ENCODE data around the gene ZSWIM1.
"Not testable (repeated sequence)": the region's sequence is repeated elsewhere in the genome, so short reads cannot be mapped to it uniquely, and the experiment has no call there.

The ZSWIM1 gene

DNA sequence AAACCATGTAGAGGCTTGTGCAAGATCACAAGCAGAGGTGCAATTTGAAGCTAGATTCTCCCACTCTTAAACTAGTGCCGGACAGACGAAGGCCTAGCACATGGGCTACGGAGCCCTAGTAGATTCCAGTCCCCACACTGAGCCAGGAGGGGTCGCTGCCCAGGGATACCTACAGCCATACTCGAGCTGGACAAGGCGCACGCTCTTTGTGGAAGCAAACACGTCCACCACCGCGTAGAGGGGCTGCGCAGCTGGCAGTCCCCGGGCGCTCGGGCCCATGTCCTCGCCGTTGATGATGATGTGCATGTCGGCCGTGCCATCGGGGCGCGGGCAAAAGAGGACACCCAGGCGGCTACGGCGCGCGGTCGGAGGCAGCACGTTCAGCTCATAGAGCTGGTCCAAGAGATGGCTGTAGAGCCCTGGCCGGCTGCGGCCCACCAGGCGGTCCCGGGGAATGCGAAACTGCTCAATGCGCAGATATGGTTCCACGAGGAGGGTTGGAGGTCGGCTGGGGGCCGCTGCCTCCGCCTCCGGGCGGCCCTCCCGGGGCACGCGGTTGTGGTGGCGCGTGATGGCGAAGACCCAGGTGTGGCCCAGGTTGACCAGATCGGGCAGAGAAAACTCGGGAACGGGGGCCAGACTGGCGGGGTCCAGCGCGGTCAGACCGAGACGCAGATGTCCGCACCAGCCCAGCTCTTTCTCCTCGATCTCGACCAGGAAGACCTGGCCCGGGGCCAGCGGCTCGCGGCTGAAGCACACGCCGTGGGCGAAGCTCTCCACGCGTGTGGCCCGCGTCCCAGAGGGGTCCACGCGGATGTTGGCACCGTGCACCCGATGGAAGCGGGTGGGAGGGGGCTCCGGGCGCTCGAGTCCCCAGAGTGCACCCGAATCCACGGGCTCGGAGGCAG, 9.3 kb downstream of the ZSWIM1 start:
- peak; percentile 89 for DNase-seq

GRCh38 chr20:45890985-45891983, 10.3 kb downstream of the ZSWIM1 start, which contains the start of the genes CTSA and NEURL2:
Gene CTSA (plus strand): TSS chr20:45891335. CDS start chr20:45891569, 234 bp downstream.
Gene NEURL2 (minus strand): TSS chr20:45891208. CDS start chr20:45890991, 217 bp downstream.
- DNase-seq = peak; percentile 96

DNA sequence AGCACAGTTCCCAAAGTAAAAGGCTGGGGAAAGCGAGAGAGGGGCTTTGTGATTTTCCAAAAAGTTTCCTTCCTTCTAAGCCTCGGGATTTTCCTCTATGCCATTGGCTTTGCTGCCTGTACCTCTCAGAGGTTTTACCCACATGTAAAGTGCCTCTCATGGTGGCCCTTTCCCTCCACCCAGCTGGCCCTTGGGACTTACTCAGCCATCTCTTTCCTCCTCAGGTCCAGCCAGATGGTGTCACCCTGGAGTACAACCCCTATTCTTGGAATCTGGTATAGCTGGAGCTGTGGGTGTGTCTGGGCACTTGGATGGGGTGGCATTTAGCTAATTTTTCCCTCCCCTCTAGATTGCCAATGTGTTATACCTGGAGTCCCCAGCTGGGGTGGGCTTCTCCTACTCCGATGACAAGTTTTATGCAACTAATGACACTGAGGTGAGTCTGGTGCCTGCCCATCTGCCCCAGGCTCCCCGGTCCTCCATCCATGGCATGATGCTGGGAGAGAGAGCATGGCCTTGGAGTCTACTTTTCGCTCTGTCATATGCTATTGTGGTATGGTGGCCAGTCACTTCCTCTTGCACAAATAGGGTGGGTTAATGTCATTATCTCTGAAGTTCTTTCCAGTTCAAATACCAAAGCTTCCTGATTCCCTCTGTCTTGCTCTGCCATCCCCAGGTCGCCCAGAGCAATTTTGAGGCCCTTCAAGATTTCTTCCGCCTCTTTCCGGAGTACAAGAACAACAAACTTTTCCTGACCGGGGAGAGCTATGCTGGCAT, 11.2 kb downstream of the ZSWIM1 start:
- DNase-seq = no peak

DNA sequence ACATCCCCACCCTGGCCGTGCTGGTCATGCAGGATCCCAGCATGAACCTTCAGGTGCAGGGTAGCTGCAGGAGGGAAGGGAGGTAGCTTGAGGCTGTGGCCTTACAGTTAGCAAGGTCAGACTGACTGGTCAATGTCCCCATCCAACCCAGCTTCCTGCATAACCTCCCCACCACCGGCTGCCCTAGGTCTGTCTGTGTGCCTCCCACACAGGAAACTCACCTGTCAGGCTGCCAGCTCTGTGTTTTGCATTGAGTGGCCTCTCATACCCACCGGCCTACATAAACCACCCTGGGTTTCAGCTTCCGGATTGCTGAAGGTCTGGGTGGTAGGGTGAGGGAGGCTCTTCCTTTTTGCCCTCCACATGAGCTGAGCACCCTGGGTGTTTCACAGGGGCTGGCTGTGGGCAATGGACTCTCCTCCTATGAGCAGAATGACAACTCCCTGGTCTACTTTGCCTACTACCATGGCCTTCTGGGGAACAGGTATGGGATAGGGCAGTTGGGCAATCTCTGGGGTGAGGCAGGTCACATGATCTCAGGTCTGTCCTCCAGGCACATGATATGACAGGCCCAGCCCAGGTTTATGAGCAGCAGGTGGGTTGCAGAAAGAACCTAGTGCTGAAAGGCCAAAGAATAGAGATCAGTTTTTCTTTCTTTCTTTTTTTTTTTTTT, 11.9 kb downstream of the ZSWIM1 start:
- no peak for DNase-seq

- no peak for DNase-seq
These were observed 12.8 kb downstream of the ZSWIM1 start for GRCh38 chr20:45893831-45894230.

GRCh38 chr20:45894797-45895196, 13.8 kb downstream of the ZSWIM1 start:
- DNase-seq = no peak

- DNase-seq = no peak
These were observed 15.7 kb downstream of the ZSWIM1 start for GRCh38 chr20:45896641-45897161.

GRCh38 chr20:45897289-45897688, 16.3 kb downstream of the ZSWIM1 start:
- no peak for DNase-seq

DNA sequence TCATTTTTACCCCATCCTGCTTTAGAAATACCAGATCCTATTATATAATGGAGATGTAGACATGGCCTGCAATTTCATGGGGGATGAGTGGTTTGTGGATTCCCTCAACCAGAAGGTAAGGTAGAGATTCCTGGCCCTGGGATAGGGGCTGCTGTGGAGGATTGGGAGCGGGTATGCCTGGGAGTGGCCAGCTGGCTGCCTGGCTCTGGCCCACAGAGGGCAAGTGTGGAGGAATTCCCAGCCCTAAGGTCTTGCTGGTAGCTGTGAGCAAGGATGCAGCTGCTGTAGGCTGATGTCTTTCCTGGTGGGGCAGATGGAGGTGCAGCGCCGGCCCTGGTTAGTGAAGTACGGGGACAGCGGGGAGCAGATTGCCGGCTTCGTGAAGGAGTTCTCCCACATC, 16.7 kb downstream of the ZSWIM1 start:
- DNase-seq = no peak

GRCh38 chr20:45898285-45898684, 17.3 kb downstream of the ZSWIM1 start:
- no peak for DNase-seq

DNA sequence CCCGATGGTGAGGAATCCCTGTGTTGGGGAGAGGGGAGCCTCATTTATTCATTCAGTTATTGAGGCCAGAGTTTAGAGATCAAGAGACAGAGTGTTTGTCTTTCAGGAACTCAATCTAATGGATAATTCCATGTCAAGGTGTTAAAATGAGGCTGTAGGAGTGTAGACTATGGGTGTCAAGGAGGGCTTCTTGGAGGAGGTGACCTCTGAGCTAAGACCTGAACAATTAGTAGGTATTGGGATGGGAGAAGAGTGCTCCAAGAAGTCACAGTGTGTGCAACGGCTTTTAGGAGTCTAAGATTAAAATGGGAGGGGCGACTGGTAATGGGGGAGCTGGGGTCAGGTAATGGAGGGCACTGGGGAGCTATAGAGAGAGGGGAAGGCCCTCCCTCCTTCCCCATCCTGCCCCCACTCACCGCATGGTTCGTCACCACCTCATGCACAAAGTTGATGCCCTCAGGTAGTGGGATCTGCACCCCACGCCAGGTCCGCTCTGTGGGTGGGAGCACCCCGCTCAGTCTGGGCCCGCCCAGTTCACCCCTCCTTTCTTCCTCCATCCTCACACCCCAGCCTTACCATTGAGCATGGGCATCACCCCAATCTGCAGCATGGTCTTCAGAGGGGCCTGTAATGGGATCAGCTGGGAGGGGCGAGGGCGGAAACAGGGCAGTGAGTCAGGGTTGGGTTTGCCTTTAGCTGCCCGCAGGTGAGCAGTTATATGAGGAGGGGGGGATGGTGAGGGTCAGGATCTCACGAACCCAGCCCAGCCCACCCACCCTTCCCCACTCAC, 18.2 kb downstream of the ZSWIM1 start:
- DNase-seq = no peak

GRCh38 chr20:45901332-45901731, 20.3 kb downstream of the ZSWIM1 start:
- DNase-seq = not testable (repeated sequence)

GRCh38 chr20:45902199-45902701, 21.2 kb downstream of the ZSWIM1 start:
- no peak for DNase-seq

DNA sequence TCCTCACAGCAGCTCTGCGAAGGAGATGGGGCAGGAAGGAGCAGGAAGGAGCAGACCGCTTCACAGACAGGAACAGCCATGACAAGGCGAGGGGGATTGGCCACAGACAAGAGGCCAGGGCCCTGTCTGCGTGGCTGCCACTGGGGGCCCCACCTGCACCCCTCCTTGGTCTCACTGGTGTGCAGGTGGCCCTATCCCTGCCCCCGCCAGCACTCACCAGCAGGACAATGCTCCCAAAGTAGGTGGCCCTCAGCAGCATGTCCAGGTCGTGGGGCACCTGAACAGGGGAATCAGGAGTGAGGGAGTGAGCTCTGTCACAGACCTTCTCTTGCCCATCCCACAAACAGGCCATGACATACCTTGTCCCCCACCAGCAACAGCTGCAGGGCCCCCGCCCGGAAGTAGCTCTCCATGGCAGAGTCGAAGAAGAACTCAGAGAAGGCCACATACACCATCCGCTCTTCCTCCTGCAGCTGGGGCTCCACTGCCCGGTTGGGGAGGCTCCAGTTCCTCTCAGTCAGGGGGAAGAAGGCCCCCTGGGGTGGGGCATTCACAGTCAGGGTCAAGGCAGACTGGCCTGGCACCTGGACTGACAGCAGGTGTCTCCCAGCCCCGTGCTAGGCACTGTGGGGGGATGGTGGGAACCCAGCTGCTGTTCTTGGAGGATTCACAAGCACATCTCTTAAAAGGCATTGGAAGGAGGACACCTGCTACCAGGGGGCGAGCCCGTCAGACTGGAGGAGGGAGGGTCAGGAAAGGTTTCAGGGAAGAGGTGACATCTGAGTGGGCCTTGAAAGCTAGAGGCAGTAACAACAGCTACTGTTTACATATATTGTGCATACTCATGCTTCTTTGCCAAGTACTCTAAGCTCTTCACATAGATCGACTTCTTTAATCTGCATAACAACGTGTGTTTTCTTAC, 23.8 kb downstream of the ZSWIM1 start:
- DNase-seq = no peak

DNA sequence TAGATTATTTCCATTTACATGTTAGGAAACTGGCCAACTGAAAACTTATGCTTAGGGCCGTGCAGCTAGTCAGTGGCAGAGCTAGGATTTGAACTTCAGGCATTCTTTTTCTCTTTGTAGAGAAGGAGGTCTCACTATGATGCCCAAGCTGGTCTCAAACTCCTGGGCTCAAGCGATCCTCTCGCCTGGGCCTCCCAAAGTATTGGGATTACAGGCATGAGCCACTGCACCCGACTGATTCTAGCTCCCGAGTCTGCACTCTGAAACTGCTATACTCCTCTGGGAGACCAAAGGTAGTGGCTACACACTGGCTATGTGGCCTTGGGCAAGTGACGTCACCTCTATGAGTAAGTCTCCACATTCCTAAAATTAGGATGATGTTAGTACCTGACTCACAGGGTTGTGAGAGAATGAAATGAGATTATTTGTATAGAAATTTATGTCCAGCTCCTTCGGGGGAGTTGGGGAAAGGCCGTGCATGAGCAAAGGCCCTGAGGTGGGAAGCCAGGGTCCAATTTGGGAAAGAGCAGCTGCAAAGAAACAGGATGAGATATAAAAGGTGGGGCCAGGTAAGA, 24.6 kb downstream of the ZSWIM1 start:
- no peak for DNase-seq

- no peak for DNase-seq
These were observed 26.4 kb downstream of the ZSWIM1 start for GRCh38 chr20:45907219-45907948.

DNA sequence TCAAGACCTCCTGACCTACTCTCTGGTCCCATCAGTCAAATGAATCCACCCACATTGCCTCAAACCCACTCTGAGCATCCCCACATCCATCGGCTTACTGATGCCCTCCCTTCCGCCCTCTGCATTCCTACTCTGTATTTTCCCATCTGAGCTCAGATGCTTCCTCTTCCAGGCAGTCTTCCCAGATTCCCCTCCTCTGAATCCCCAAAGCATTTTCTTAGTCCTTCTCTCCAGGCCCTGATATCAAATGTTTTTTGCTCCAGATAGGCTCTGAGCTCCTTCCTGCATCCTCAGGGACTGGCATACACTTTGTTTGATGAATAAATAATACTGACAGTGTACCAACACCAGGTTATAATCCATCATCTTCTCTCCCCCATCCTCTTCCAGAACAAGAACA, 27.1 kb downstream of the ZSWIM1 start:
- no peak for DNase-seq

DNA sequence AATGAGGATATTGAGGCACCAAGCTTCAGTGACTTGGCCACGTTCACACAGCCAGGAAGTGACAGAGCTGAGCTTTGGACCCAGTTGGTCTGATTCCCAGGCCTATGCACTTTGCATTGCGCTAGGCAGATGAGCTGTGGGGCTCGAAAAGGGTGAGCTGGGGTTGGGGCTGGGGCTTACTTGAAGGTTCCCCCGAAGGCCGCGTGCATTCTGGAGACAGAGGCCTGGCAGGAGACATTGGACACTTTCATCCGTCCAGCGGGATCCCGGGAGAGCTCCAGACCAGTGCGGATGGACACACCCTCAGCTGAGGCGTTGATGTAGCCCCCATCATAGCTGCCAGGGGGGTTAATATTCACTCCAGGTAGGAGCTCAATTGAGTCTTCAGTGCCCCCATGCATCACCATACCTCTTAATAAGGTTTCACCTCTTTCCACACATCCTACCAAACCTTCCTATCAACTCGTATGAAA, 28.3 kb downstream of the ZSWIM1 start:
- no peak for DNase-seq

Measured in NCI-H146 (cell line).